HL-60 (cell line): ENCODE measurements around the gene PLA1A.
"Not testable (repeated sequence)": the region's sequence is repeated elsewhere in the genome, so short reads cannot be mapped to it uniquely, and the experiment has no call there.

Source experiments
- GABPA ChIP-seq: IDR thresholded peaks from 2 replicates; pipeline ENCODE4 v1.6.1; 2012; ENCODE audit warnings: low read depth
- POLR2AphosphoS5 ChIP-seq: IDR thresholded peaks from 2 replicates; pipeline ENCODE4 v1.6.1; 2012; ENCODE audit warnings: low read depth
- TF ChIP-seq, protein P1 (sequence below): IDR thresholded peaks from one replicate; pipeline ENCODE4 v1.5.1; 2011; ENCODE audit warnings: low read length, control low read depth, inconsistent platforms; ENCODE audit not compliant: insufficient read depth
- TF ChIP-seq, protein P2 (sequence below): IDR thresholded peaks from 2 replicates; pipeline ENCODE4 v1.6.1; 2012; ENCODE audit warnings: low read depth; ENCODE audit not compliant: insufficient replicate concordance

DNA sequence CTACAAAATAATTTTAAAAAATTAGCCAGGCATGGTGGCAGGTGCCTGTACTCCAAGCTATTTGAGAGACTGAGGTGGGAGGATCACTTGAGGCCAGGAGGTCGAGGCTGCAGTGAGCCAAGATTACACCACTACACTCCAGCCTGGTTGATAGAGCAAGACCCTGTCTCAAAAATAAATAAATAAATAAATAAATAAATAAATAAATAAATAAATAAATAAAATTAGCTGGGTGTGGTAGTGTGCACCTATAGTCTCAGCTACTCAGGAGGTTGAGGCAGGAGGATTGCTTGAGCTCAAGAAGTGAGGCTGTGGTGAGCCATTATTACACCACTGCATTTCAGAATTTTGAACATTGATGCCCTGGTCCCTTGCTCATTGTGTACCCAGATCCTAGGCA, 2.8 kb upstream of the PLA1A start:
- not testable (repeated sequence) for TF ChIP-seq GABPA, POLR2AphosphoS5
- TF ChIP-seq, protein P1, sequence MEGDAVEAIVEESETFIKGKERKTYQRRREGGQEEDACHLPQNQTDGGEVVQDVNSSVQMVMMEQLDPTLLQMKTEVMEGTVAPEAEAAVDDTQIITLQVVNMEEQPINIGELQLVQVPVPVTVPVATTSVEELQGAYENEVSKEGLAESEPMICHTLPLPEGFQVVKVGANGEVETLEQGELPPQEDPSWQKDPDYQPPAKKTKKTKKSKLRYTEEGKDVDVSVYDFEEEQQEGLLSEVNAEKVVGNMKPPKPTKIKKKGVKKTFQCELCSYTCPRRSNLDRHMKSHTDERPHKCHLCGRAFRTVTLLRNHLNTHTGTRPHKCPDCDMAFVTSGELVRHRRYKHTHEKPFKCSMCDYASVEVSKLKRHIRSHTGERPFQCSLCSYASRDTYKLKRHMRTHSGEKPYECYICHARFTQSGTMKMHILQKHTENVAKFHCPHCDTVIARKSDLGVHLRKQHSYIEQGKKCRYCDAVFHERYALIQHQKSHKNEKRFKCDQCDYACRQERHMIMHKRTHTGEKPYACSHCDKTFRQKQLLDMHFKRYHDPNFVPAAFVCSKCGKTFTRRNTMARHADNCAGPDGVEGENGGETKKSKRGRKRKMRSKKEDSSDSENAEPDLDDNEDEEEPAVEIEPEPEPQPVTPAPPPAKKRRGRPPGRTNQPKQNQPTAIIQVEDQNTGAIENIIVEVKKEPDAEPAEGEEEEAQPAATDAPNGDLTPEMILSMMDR = not testable (repeated sequence)
- TF ChIP-seq, protein P2, sequence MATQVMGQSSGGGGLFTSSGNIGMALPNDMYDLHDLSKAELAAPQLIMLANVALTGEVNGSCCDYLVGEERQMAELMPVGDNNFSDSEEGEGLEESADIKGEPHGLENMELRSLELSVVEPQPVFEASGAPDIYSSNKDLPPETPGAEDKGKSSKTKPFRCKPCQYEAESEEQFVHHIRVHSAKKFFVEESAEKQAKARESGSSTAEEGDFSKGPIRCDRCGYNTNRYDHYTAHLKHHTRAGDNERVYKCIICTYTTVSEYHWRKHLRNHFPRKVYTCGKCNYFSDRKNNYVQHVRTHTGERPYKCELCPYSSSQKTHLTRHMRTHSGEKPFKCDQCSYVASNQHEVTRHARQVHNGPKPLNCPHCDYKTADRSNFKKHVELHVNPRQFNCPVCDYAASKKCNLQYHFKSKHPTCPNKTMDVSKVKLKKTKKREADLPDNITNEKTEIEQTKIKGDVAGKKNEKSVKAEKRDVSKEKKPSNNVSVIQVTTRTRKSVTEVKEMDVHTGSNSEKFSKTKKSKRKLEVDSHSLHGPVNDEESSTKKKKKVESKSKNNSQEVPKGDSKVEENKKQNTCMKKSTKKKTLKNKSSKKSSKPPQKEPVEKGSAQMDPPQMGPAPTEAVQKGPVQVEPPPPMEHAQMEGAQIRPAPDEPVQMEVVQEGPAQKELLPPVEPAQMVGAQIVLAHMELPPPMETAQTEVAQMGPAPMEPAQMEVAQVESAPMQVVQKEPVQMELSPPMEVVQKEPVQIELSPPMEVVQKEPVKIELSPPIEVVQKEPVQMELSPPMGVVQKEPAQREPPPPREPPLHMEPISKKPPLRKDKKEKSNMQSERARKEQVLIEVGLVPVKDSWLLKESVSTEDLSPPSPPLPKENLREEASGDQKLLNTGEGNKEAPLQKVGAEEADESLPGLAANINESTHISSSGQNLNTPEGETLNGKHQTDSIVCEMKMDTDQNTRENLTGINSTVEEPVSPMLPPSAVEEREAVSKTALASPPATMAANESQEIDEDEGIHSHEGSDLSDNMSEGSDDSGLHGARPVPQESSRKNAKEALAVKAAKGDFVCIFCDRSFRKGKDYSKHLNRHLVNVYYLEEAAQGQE = not testable (repeated sequence)
